Hepatocyte (in vitro differentiated cells): Measurements from ENCODE around the gene SSH3.

Experiments used
- EZH2phosphoT487 ChIP-seq: fragments of 200-600 bp; sonication (generic); IDR thresholded peaks from one replicate; pipeline ENCODE4 v1.6.1; 2018; ENCODE audit warnings: antibody characterized with exemption, mild to moderate bottlenecking, low read depth, moderate library complexity; ENCODE audit not compliant: unreplicated experiment, severe bottlenecking
- TF ChIP-seq, protein P1 (sequence below): fragments of 200-600 bp; sonication (generic); IDR thresholded peaks from 2 replicates; pipeline ENCODE4 v1.5.1; 2016; ENCODE audit warnings: antibody characterized with exemption, mild to moderate bottlenecking; ENCODE audit not compliant: poor library complexity

DNA sequence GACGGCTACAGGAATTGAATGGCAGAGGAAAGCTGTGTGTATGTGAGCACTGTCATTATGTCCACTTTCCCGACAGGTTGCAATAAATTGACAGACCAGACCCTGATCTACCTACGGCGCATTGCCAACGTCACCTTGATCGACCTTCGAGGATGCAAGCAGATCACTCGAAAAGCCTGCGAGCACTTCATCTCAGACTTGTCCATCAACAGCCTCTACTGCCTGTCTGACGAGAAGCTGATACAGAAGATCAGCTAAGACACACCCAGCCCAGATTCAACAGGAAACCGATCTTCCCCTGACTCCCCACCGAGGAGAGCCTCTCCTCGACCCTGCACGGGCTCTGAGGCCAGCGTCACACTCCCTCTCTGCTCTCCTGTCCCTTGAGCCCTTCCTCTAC, 48.5 kb upstream of the SSH3 start:
- TF ChIP-seq EZH2phosphoT487 = no peak
- TF ChIP-seq, protein P1, sequence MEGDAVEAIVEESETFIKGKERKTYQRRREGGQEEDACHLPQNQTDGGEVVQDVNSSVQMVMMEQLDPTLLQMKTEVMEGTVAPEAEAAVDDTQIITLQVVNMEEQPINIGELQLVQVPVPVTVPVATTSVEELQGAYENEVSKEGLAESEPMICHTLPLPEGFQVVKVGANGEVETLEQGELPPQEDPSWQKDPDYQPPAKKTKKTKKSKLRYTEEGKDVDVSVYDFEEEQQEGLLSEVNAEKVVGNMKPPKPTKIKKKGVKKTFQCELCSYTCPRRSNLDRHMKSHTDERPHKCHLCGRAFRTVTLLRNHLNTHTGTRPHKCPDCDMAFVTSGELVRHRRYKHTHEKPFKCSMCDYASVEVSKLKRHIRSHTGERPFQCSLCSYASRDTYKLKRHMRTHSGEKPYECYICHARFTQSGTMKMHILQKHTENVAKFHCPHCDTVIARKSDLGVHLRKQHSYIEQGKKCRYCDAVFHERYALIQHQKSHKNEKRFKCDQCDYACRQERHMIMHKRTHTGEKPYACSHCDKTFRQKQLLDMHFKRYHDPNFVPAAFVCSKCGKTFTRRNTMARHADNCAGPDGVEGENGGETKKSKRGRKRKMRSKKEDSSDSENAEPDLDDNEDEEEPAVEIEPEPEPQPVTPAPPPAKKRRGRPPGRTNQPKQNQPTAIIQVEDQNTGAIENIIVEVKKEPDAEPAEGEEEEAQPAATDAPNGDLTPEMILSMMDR = no peak
